Skeletal muscle satellite cell (primary cell): ENCODE data around the gene TMEM74B.

Experiments used
- H3K27me3 ChIP-seq: 2 replicates; pipeline ENCODE4 v1.7.0; 2013; ENCODE audit warnings: low read length; ENCODE audit not compliant: control insufficient read depth, insufficient read depth
- H3K36me3 ChIP-seq: 2 replicates; pipeline ENCODE4 v1.7.0; 2013; ENCODE audit warnings: mild to moderate bottlenecking, control low read depth, low read length; ENCODE audit not compliant: insufficient read depth
- H3K4me1 ChIP-seq: 2 replicates; pipeline ENCODE4 v1.7.0; 2013; ENCODE audit warnings: low read length; ENCODE audit not compliant: control insufficient read depth, insufficient read depth
- H3K4me2 ChIP-seq: 2 replicates; pipeline ENCODE4 v1.7.0; 2013; ENCODE audit warnings: mild to moderate bottlenecking, low read length
- H3K4me3 ChIP-seq: 2 replicates; pipeline ENCODE4 v1.7.0; 2013; ENCODE audit warnings: low read length
- H3K9ac ChIP-seq: 2 replicates; pipeline ENCODE4 v1.7.0; 2013; ENCODE audit warnings: mild to moderate bottlenecking, low read depth, low read length, moderate library complexity
- H3K9me3 ChIP-seq: replicated peaks from 2 replicates; pipeline ENCODE4 v1.7.0; 2013; ENCODE audit warnings: mild to moderate bottlenecking, control low read depth, low read length

The TMEM74B gene

GRCh38 chr20:1173698-1174097 is 11.1 kb downstream of the TMEM74B start:
- H3K9ac ChIP-seq = no peak overlapping the region
- no peak overlapping the region for H3K4me3 ChIP-seq
- H3K27me3 ChIP-seq = no peaks in the 10 kb centered on the region
- peaks cover 33% of the 10 kb centered on the region for H3K36me3 ChIP-seq
- H3K4me2 ChIP-seq = no peak overlapping the region
- H3K9me3 ChIP-seq = no peaks in the 10 kb centered on the region
- no peaks in the 10 kb centered on the region for H3K4me1 ChIP-seq

- peaks cover 53% of the 10 kb centered on the region for H3K36me3 ChIP-seq
- no peaks in the 10 kb centered on the region for H3K27me3 ChIP-seq
- H3K4me1 ChIP-seq = no peaks in the 10 kb centered on the region
- H3K4me3 ChIP-seq = no peak overlapping the region
- H3K9ac ChIP-seq = no peak overlapping the region
- H3K4me2 ChIP-seq = no peak overlapping the region
- H3K9me3 ChIP-seq = no peaks in the 10 kb centered on the region
Observed at GRCh38 chr20:1171461-1172093, 13.2 kb downstream of the TMEM74B start.

- no peaks in the 10 kb centered on the region for H3K4me1 ChIP-seq
- no peaks in the 10 kb centered on the region for H3K9me3 ChIP-seq
- no peak overlapping the region for H3K9ac ChIP-seq
- H3K36me3 ChIP-seq = peaks cover 73% of the 10 kb centered on the region
- no peak overlapping the region for H3K4me2 ChIP-seq
- no peak overlapping the region for H3K4me3 ChIP-seq
- H3K27me3 ChIP-seq = no peaks in the 10 kb centered on the region
Observed at GRCh38 chr20:1169224-1169623, 15.6 kb downstream of the TMEM74B start.

GRCh38 chr20:1166948-1167720 is 17.6 kb downstream of the TMEM74B start:
- no peak overlapping the region for H3K4me3 ChIP-seq

GRCh38 chr20:1165941-1166340 is 18.8 kb downstream of the TMEM74B start:
- H3K4me3 ChIP-seq = no peak overlapping the region
- H3K9me3 ChIP-seq = no peaks in the 10 kb centered on the region
- no peaks in the 10 kb centered on the region for H3K27me3 ChIP-seq
- peaks cover 81% of the 10 kb centered on the region for H3K36me3 ChIP-seq
- H3K4me2 ChIP-seq = no peak overlapping the region
- H3K4me1 ChIP-seq = no peaks in the 10 kb centered on the region
- H3K9ac ChIP-seq = no peak overlapping the region

More at GRCh38 chr20:1166948-1167720, 17.6 kb downstream of the TMEM74B start:
- no peaks in the 10 kb centered on the region for H3K4me1 ChIP-seq
- no peak overlapping the region for H3K9ac ChIP-seq
- no peak overlapping the region for H3K4me2 ChIP-seq
- no peaks in the 10 kb centered on the region for H3K27me3 ChIP-seq
- H3K36me3 ChIP-seq = peaks cover 80% of the 10 kb centered on the region
- H3K9me3 ChIP-seq = no peaks in the 10 kb centered on the region

- Histone ChIP-seq H3K4me3 (no peak overlapping the region), H3K9ac (no peak overlapping the region), H3K4me1 (no peaks in the 10 kb centered on the region), H3K9me3 (no peaks in the 10 kb centered on the region), H3K27me3 (no peaks in the 10 kb centered on the region), H3K4me2 (no peak overlapping the region), H3K36me3 (peaks cover 81% of the 10 kb centered on the region)
Observed at GRCh38 chr20:1165521-1165920, 19.3 kb downstream of the TMEM74B start.

- no peak overlapping the region for H3K4me3 ChIP-seq
Observed at GRCh38 chr20:1164871-1165270, 19.9 kb downstream of the TMEM74B start.

GRCh38 chr20:1163653-1164052 is 21.1 kb downstream of the TMEM74B start:
- Histone ChIP-seq H3K9me3 (no peaks in the 10 kb centered on the region), H3K27me3 (no peaks in the 10 kb centered on the region), H3K9ac (no peak overlapping the region), H3K4me2 (no peak overlapping the region), H3K36me3 (peaks cover 68% of the 10 kb centered on the region), H3K4me1 (no peaks in the 10 kb centered on the region), H3K4me3 (no peak overlapping the region)

More at GRCh38 chr20:1164871-1165270, 19.9 kb downstream of the TMEM74B start:
- no peaks in the 10 kb centered on the region for H3K4me1 ChIP-seq
- H3K4me2 ChIP-seq = no peak overlapping the region
- peaks cover 76% of the 10 kb centered on the region for H3K36me3 ChIP-seq
- H3K9ac ChIP-seq = no peak overlapping the region
- H3K27me3 ChIP-seq = no peaks in the 10 kb centered on the region
- no peaks in the 10 kb centered on the region for H3K9me3 ChIP-seq

- H3K9me3 ChIP-seq = no peaks in the 10 kb centered on the region
Observed at GRCh38 chr20:1163105-1163504, 21.7 kb downstream of the TMEM74B start.

GRCh38 chr20:1160991-1161390 is 23.8 kb downstream of the TMEM74B start:
- H3K9ac ChIP-seq = no peak overlapping the region
- no peak overlapping the region for H3K4me3 ChIP-seq
- no peaks in the 10 kb centered on the region for H3K4me1 ChIP-seq
- peaks cover 46% of the 10 kb centered on the region for H3K36me3 ChIP-seq
- H3K4me2 ChIP-seq = no peak overlapping the region
- H3K9me3 ChIP-seq = no peaks in the 10 kb centered on the region
- no peaks in the 10 kb centered on the region for H3K27me3 ChIP-seq

More at GRCh38 chr20:1163105-1163504, 21.7 kb downstream of the TMEM74B start:
- Histone ChIP-seq H3K9ac (no peak overlapping the region), H3K4me2 (no peak overlapping the region), H3K27me3 (no peaks in the 10 kb centered on the region), H3K36me3 (peaks cover 63% of the 10 kb centered on the region), H3K4me3 (no peak overlapping the region), H3K4me1 (no peaks in the 10 kb centered on the region)

GRCh38 chr20:1160496-1160895 is 24.3 kb downstream of the TMEM74B start:
- no peak overlapping the region for H3K4me2 ChIP-seq
- H3K4me1 ChIP-seq = no peaks in the 10 kb centered on the region
- H3K9me3 ChIP-seq = no peaks in the 10 kb centered on the region
- H3K9ac ChIP-seq = no peak overlapping the region
- peaks cover 46% of the 10 kb centered on the region for H3K36me3 ChIP-seq
- H3K27me3 ChIP-seq = no peaks in the 10 kb centered on the region
- no peak overlapping the region for H3K4me3 ChIP-seq

- H3K36me3 ChIP-seq = peaks cover 39% of the 10 kb centered on the region
Observed at GRCh38 chr20:1155342-1155741, 29.4 kb downstream of the TMEM74B start.

More at GRCh38 chr20:1155342-1155741, 29.4 kb downstream of the TMEM74B start:
- Histone ChIP-seq H3K4me1 (no peaks in the 10 kb centered on the region), H3K9me3 (no peaks in the 10 kb centered on the region), H3K27me3 (no peaks in the 10 kb centered on the region), H3K4me3 (no peak overlapping the region), H3K4me2 (no peak overlapping the region), H3K9ac (no peak overlapping the region)
